HG03095 (cell line): ENCODE data around the gene SSPN.

Experiments used
- ATAC-seq: cut with Tn5 transposase; IDR thresholded peaks from one replicate; pipeline ENCODE4 v1.9.1; 2021; ENCODE audit warnings: moderate library complexity; ENCODE audit not compliant: unreplicated experiment

Gene SSPN, protein sequence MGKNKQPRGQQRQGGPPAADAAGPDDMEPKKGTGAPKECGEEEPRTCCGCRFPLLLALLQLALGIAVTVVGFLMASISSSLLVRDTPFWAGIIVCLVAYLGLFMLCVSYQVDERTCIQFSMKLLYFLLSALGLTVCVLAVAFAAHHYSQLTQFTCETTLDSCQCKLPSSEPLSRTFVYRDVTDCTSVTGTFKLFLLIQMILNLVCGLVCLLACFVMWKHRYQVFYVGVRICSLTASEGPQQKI

DNA sequence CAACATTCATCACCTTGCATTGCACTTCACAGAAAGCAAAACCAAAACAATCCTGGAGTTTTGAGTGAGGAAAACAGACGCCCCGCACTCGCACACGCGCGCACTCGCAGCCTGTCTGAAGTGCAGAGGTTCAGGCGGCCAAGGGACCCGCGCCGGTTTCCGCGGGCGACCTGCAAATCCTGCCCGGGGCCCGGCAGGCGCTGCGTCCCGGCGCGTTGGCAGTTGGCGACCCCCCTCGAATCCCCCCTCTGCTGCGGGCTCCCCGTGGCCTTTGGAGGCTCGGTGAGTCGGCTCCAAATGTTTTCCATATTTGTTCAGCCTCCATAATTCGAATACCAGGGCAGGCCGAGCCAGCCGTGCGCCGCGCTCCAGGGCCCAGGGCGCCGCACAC, at the start of gene SSPN:
Gene SSPN (plus strand): TSS at position 324 of the 391 bp plus-strand sequence. CDS start 100 bp downstream, outside the sequence.
- no peak for ATAC-seq

DNA sequence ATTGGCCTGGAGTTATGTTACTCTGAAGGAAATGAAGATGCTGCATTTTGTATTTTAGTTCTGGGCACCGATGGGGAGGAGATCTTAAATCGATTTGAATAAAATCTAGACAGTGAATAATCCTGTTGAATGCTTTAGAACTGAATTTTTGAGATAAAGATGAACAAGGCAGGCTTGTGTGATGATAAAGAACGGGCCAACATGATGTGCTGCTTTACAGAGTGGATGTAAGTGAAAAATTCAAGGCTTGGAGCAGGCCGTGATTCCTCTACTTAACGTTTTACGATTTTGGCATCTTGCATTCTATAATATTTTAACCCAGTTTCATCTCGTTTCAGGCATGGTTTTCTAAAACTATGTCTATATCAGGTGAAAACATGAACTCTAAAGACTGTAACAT, 47.1 kb upstream of the SSPN start:
- no peak for ATAC-seq

GRCh38 chr12:26149968-26150500, 45.3 kb upstream of the SSPN start:
- no peak for ATAC-seq

DNA sequence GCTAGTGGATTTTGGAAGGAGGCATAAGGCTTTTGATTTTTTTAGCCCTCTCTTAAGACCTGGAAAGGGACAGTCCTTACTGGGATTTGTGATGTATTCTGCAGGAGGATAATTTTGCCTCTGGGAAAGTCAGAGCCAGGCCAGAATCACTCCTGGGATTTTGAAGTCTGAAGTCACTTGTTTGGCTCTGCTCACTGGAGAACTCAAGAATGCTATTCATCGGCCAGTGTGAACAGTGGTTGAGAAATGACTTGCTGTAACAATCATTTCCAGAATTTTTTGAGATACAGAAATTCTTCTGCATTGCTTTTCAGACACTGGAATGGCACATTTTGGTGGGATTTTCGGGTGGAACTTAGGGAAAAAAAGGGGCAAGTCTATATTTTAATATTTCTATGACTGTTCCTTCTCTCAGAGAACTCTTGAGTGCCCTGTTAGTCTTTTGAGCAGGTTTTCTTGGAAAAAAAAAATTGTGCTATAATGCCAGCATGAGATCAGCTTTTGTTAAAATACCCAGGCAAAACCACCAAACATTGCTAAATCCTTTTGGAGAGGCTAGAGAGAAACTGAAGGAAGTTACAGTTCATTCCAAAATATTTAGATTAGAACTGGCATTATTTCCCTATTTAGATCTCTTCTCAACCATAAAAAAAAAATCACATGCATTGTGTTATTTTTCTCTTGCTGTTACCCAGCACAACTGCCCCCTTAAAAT, 44.5 kb upstream of the SSPN start:
- ATAC-seq = no peak

DNA sequence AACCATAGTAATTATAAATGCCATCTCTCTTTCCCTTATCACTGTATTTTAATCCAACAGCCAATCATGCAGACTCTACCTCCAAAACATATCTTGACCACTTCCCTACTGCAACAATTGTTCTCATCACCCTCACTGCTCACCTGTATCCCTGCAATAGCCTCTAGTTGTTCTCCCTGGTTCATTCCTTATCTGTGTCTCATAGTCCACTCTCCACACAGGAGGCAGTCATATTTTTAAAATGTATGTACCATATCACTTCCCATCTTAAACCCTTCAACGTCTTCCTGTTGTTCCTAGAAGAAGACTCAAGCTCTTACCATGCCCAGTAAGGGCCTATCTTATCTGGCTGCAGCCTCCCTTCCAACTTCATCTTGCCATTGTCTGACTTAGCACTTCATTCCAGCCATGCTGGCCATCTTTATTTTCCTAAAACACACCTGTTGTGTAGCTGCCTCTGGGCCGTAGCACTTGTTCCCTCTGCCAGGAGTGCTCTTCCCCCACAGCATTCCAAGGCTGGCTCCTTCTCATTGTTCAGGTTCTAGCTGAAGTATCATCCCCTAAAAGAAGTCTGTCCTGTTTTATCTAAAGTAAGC, 42.8 kb upstream of the SSPN start:
- ATAC-seq = no peak

DNA sequence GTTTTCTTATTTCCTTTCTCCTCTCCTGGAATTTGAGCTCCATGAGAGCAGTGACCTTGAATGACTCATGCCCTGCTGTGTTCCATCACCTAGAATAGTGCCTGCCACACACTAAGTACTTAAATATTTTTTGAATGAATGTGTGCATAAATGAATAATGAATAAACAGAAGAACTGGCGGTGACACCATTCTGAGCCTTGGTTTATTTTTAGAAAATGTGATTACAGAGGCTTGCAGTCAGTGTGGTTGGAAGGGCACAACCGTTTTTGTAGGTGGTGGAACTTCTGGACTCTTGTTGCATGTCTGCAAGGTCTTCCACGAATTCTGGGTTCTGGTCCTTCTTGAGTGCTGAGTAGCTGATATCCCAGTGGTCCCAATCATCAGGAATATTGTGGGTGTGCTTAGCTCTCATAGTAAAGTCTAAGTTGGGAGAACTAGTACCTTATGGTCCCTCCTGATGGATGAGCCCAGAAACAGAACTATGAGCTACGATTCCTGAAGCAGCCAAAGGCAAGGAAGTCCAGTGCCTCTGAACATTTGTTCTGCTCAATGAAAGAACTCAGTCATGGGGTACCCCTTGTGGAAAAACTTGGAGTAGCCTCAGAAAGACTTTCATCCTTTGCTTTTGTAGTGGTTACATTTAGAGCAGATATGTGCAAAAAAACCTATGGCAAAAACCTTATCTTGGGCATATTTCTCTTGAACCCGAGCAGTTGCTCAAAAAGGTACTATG, 41.8 kb upstream of the SSPN start:
- ATAC-seq = no peak

GRCh38 chr12:26156201-26156871, 39.0 kb upstream of the SSPN start:
- ATAC-seq = peak; percentile 82

- peak; percentile 12 for ATAC-seq
Observed at GRCh38 chr12:26157001-26157400, 38.4 kb upstream of the SSPN start.

DNA sequence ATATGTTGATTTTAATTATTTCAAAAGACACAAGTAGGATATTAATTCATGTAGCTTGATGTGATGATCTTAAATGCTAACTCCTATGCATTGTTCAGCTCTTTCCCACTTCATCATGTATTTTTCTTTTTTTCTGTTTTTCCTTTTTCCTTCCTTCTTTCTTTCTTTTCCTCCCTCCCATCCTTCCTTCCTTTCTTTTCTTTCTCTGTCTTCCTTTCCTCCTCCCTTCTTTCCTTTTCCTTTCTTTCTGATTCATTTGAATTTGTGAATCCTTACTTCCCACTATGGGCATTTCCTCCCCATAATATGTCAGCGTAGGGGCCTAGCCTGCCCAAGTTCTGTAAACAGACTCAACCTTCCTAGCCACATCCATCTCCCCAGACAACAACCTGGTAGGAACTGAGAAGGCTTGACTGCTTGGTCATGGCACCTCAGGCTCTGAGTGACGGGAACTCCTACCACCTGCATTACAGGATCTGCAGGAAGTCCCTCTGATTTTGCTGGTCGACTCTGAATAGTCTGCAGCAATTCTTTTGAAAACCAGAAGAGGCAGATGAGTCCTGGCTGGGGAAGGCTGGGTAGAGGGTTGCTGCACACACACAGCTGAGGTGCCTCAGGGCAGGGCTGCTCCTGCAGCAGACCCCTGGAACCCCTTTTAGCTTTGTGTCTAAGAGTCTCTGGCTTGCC, 37.2 kb upstream of the SSPN start:
- no peak for ATAC-seq

DNA sequence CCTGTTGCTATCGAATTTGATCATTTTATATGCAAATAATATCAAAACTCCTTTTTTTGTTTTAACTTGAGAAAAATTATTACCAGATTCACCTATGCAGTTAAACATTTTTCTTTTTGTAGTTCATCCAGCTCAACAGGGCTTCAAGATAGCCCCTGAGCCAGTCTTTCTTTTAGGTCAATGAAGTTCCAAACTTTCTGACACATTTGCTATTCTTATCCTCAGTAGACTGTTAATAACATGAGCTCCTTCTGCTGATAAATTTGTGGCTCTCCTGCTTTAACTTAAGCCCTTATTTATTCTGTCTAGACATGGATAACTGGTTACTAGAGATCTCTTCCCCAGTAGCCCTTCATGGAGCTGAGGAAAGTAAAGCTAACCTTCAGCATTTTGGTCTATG, 33.2 kb upstream of the SSPN start:
- ATAC-seq = no peak

DNA sequence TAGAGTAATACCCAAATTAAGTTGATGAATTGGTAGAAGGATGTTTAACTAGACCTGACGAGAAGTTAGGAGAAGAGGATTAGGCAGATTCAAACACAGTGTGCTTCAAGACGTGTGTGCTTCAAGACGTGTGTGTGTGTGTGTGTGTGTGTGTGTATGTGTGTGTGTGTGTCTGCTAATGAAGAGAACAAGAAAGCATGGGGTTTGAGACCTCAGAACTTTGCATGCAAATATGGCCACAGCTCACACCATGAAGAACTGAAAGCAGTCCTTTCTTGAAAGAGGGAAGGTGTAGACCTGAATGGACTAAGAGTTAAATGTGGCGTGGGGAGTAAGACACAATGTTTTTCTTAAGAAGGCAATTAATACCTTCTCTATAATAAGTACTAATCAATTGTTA, 32.5 kb upstream of the SSPN start:
- peak; percentile 84 for ATAC-seq

GRCh38 chr12:26164118-26164517, 31.3 kb upstream of the SSPN start:
- ATAC-seq = no peak

- ATAC-seq = no peak
Observed at GRCh38 chr12:26172013-26172412, 23.4 kb upstream of the SSPN start.

GRCh38 chr12:26172539-26172938, 22.8 kb upstream of the SSPN start:
- no peak for ATAC-seq

- no peak for ATAC-seq
Observed at GRCh38 chr12:26172946-26173552, 22.3 kb upstream of the SSPN start.

DNA sequence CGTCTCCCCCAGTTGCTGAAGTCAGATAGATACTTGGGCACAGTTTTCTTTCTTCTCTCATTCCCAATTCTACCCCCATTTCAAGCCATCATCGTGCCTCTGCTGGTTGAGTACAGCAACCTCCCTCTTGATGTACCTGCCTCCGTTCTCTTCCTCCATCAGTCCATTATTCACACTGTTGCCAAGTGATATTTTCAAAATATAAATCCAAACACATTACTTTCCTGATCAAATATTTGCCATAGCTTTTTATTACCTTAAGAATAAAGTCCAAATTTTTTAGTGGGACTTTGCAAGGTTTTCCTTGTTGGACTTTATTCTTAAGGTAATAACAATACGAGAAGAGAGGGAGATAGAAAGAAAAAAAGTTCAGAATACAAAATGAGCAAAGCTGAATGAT, 18.6 kb upstream of the SSPN start:
- no peak for ATAC-seq

- ATAC-seq = no peak
Observed at GRCh38 chr12:26177283-26177682, 18.1 kb upstream of the SSPN start.

GRCh38 chr12:26179826-26180225, 15.5 kb upstream of the SSPN start:
- no peak for ATAC-seq

DNA sequence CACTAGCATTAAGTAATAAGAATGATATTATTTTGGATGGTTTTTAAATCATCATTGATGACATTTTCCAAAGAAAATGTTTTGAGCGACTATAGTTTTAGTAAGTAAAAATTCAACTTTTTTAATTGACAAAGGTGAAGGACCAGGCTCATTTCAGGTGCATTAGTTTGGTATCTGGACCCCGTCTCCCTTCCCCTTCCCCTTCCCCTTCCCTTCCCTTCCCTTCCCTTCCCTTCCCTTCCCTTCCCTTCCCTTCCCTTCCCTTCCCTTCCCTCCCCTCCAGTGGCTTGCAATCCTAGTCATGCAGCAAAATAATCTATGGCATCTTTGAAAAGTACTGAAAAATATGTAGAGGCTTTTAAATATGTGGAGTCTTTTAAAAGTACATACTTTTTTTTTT, 13.0 kb upstream of the SSPN start:
- no peak for ATAC-seq
